Measurements from ENCODE around the gene DYRK1A.
"Not testable (repeated sequence)": the region's sequence is repeated elsewhere in the genome, so short reads cannot be mapped to it uniquely, and the experiment has no call there.

The DYRK1A gene

DNA sequence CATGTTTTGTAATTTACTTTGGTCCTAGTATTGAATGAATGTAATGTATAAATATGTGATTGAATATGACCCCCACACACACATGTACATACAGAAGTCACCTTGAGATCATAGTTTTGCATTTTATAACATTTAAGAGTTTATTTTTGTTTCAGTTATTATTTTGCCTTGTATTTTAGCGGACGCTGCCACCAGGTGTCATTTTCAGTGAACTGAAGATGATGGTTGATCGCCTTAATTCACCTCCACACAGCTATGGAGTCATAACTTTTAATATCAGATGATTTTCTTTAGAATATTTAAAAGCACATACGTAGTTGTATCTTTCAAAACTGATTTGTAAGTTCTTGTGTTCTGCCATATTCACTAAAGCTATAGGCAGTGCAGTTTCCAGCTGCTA lies 130.4 kb downstream of the DYRK1A start:
- DNase-seq, result no peak

DNA sequence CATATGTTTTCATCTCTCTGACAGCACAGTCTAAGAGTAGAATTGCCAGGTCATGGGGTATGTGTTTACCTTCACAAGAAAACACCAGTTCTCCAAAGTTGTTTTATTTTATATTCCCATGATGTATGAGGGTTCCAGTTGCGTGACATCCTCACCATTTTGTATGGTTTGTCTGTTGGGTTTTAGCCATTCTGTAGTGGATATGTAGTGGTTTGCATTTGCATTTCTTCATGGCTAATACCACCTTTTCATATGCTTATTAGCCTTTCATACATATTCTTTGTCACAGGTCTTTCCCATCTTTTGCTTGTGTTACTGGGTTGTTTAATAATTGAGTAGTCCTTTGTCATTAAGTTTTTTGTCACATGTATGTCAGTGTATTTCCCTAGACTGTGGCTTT lies 132.1 kb downstream of the DYRK1A start:
- DNase-seq, result no peak

DNA sequence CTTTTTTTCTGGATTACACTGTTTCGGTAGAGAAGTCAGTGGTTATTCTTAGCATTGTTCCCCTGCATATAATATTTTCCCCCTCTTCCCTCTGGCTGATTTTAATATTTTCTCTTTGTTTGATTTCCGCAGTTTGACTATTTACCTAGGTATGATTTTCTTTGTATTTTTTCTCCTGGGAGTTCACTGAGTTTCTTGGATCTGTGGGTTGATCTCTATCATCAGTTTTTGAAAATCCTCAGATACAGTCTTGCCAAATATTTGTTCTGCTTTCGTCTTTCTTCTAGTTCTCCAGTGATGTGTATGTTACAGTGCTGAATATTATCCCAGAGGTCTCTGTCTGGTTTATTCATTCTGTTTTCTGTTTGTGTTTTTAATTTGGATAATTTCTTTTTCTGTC lies 136.4 kb downstream of the DYRK1A start:
- DNase-seq, result no peak

DNA sequence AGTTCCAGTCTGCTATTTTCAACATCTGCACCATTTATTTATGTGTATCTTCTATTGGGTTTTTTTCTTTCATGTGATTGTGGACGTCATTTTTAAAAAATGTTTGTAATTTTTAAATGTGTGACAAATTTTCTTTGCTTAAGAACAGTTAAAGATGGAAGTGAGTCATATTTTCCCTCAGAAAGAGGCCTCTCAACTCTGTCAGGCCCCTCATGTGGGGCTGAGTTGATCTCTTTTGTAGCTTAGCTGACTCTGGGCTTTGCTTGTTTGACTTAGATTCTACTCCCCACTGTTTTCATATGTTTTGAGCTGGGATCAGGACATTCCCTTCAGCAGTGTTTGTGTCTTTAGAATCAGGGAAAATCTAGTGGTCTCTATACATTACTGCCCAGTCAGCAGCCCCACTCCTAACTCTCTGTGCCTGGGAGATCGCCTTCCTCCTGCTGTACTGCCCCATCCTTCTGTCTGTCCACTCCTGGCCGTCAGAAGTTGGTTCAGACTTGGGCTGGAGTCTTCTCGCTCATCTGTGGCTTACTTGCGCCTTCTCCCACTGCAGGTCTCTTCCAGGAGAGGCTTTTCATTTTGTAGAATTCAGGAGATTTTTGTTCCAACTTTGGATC lies 137.4 kb downstream of the DYRK1A start:
- no peak for DNase-seq

DNA sequence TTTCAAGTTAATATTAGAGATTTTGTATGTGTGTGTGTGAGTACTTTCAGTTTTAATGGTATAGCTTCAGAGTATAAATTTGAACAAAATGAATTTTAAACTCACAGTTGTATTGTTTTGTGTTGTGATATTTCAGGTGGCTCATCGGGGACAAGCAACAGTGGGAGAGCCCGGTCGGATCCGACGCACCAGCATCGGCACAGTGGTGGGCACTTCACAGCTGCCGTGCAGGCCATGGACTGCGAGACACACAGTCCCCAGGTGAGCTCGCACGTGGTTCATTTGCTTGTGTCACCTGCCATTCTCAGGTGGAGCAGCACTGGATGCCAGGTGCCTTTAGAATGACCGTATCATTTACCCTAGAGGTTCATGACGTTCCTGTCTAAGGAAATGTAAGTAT lies 139.4 kb downstream of the DYRK1A start:
- no peak for DNase-seq

DNA sequence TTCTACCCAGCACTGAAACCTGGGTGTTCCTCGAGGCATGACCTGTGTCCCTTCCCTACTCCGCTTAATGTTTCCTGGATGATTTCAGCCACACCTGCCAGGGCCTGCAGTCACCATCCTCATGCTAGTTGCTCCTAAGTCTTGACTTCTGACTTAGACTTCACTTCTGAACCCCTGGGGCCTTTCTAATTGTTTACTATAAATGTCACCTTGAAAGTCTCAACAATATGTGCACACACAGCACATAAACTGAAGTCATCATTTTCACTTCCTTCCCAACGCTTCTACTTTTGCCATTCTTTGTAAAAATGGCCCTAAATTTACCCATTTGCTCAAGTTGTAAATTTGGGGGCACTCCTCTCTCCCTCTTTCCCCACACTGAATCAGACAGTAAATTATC lies 141.1 kb downstream of the DYRK1A start:
- DNase-seq, result no peak

DNA sequence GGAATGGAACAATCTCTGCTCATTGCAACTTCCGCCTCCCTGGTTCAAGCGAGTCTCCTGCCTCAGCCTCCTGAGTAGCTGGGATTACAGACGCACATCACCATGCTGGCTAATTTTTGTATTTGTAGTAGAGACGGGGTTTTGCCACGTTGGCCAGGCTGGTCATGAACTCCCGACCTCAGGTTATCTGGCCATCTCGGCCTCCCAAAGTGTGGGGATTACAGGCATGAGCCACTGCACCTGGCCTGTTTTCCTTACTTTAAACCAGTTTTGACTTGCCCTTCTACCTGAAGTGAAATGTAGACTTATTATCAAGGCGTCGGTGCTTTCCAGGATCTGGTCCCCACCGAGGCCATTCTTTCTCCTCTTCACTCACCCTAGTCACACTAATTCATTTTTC lies 141.8 kb downstream of the DYRK1A start:
- no peak for DNase-seq

DNA sequence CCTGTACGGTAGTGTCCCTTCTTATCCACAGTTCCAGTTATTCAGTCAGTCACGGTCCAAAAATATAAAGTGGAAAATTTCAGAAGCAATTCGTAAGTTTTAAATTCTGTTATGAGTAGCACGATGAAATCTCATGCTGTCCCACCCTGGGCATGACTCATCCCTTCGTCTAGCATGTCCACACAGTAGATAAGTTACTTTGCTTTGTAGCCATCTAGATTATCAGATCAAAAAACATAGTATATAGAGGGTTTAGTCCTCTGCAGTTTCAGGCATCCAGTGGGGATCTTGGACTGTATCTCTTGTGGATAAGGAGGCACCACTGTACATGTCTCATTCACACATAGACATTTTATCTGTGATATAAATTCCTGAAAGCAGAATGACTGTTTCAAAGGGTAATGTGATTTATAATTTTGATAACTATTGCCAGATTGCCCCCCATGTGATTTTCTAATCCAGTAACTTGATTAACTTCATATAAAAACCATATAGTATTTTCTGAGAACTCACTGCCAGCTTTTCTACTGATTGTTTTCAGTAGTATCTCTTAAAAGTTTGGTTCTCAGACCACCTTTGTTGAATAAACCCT lies 143.3 kb downstream of the DYRK1A start:
- DNase-seq, result no peak

DNA sequence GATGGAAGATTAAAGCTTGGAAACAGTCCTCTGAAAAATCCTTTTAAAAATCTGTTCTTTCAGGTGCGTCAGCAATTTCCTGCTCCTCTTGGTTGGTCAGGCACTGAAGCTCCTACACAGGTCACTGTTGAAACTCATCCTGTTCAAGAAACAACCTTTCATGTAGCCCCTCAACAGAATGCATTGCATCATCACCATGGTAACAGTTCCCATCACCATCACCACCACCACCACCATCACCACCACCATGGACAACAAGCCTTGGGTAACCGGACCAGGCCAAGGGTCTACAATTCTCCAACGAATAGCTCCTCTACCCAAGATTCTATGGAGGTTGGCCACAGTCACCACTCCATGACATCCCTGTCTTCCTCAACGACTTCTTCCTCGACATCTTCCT lies 145.3 kb downstream of the DYRK1A start:
- no peak for DNase-seq

DNA sequence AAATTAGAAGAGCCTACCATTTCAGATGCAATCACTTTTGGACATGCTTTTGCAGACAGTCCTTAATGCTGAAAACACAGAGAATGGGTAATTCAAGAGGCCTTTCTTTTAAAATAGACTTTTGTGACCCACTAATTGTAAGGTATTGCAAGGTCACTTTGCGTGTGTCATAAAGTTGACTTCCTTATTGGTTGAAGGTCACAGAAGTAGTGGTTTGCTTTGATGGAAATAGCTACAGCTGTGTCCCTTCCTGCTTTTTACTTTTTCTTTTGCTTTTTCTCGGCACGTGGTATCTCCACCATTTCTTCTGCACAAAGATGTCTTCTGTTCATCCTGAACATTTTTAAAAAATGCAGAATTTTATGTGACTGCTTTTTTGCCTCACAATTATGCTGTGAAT lies 146.8 kb downstream of the DYRK1A start:
- DNase-seq, result no peak

DNA sequence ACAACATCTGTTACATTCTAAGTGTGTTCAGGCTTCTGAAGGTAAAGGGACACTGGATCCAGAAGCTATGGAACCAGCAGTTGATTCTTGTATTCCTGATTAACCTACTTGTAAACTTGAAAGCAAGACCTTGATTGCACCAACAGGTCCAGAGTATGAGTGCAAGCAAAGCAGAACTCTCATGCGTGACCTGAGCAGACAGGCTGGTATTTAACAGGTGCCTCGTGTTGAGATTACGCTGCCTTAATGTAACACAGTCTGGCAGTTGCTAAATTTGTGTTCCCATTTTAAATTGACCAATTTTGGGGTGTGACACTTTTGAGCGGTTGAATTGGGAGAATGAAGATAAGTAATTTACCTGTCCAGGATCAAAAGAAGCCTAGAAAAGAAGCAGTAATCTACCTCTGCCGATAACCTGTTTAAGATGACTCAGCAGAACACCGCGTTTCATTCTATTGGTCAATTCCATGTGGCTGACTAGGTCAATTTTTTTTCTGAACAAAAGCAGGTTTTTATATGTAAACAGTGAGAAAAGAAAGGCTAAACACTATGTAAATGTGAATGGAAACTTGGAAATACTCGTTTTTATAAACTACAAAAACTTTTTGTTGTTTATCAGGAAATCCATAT lies 147.6 kb downstream of the DYRK1A start:
- no peak for DNase-seq

DNA sequence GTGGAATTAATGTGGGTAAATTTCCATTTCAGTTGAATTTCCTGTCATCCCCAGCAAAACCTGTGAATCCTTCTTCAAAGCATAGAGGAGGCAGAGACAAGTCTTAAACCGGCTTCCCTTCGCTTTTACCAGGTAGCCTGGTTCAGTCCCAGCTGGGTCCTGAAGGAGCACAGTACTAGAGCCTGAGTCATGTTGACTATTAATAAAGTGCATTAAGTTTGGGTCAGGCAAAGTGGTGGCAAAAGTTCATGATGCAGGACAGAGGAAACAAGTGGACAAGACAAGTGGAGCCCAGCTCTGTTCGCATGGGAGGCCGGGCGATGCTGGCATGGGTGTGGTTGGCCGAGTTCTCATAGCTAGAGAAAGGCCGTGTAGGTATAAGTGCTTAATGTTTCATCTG lies 150.4 kb downstream of the DYRK1A start:
- no peak for DNase-seq

DNA sequence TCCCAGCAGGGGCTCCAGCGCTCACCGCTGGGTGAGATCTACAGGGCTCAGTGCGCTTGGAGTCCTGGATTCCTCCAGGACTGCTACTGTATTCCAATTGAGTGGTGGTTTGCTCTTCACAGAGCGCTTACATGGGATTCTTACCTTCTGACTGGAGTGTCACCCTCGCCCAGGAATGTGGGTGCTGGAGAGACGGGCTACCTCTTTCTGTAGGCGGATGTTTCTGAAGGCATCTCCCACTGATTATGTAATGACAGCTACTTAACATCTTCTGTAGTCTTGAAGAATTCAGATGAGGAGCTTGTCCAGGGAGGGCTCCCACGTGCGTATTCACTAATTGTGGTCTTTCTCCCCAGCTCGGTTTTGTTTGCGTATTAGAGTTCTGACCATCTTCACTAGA lies 154.2 kb downstream of the DYRK1A start:
- no peak for DNase-seq

DNA sequence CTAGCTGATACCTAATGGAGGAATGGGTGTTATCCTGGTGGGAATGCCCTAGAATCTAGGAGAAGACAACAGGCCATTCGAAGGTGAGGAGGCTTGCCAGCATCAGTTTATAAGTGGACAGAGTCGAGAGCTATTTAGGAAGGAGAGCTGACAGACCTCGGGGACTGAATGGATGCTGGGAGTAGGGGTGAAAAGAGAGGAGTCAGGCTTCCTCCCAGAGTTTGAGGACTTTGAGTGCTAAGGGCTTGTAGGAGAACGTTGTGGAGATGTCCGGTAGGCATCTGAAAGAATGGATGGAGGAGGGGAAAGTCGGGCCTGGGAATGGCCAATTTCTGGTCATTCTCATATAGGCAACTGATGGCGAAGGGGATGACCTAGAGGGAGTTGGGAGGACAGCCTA lies 155.1 kb downstream of the DYRK1A start:
- DNase-seq, result no peak

DNA sequence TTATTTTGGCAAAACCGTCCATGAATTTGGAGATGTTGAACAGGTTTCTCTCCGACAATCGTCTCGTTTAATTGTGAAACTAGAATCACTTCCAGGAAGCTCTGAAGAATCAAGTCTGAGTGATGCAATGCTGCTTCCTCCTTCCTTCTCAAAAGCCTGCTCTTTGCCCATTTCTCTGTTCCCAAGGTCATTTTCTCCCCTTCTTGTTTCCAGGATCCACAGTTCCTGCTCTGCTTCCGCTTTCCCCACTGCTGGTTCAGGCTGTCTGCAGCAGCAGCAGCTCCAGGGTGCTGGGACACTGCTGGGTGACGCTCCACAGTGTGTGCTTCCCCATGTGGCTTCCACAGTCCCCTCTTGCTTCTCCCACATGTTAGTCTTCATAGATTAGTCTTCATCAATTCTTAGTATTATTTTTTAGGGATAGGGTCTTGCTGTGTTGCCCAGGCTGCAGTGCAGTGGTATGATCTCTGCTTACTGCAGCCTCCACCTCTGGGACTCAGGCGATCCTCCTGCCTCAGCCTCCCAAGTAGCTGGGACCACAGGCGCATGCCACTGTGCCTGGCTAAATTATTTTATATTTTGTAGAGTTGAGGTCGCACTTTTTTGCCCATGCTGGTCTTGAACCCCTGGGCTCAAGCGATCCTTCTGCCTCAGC lies 156.2 kb downstream of the DYRK1A start:
- no peak for DNase-seq

DNA sequence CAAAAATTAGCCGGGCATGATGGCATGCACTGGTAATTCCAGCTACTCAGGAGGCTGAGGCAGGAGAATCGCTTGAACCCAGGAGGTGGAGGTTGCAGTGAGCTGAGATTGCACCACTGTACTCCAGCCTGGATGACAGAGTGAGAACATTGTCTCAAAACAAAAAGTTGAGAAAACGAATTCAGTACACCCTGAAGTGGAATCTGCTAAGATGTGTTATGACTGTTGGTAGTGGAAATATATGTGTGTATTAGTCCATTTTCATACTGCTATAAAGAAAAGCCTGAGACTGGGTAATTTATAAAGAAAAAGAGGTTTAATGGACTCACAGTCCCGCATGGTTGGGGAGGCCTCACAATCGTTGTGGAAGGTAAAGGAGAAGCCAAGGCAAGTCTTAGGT lies 158.4 kb downstream of the DYRK1A start:
- DNase-seq, result not testable (repeated sequence)

DNA sequence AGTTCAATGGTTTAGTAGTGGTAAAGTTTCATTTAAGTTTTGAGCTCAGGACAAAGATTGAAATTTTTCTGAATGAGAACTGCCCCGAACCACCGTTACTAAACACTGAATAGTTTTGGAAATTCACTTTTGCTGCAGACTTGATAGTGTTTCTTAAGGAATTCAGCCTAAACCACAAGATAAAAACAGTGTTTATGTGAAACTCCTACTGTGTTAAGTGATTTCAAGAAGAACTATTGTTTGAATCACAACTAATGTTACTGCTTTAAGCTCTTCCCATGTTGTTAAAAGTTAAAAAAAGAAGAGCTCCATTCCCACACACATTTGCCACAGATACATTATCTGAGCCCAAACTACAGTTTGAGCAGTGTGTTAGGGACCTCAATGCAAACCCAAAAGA lies 159.2 kb downstream of the DYRK1A start:
- DNase-seq, result no peak

DNA sequence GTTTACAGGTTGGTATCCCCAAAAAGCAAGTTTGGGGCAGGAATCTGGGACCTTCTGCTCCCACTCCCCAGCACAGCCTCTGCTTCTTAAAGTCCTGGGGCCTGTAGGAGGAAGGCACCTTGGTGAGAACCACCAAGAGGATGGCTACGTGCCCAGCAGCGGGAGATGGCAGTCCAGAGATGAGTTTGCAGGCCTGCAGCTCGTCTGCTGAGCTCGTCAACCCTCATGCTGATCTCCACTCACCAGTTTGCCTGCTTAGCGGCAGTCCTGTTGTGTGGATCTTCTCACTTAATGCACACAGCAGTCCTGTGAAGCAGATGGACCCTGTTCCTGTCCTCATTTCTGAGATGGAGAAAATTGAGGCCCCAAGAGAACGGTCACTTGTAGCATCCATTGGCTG lies 160.5 kb downstream of the DYRK1A start:
- no peak for DNase-seq

DNA sequence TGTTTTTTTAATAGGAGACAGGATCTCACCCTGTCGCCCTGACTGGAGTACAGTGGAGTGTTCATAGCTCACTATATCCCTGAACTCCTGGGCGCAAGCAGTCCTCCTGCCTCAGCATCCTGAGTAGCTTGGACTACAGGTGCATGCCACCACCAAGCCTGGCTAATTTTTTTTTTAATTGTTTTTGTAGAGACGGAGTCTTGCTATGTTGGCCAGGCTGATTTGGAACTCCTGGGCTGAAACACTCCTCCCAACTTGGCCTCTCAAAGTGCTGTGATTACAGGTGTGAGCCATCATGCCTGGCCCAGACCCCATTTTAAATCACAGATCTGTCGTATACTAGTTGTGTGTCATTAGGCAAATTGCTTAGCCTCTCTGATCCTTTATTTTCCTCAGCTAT lies 161.1 kb downstream of the DYRK1A start:
- DNase-seq, result no peak

DNA sequence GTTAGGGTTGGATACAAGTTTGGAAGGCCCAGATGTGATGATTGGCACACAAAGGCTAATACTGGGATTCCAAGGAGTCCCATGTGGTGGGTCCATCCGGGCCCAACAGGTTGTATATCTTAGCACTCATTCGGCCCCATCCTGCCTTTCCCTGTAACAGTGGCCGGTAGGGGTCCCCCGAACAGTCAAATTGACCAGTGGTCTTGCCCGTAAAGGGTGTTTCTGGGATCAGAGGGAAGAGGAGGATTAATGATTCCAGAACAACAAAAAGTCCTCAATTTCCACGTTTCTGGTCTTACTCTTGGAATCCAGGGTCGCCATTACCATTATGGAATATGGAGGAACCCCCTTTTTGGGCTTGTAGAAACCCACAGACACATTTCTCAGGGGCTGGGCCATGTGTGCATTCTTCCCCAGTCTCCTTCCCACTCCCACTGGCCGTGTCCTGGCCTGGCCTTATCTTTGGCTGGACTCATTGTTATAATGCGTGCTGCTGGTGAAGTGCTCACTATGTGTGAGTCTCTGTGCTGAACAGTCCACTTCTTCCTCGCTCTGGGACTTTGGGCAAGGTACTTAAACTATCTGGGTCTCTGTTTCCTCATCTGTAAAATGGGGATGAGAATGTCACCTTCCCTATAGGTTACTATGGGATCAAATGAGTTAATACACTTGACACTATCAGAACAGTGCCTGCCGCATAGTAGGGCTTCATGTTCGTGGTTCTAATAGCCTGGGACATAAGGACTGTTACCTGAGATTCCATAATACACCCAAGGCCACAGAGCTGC lies 161.8 kb downstream of the DYRK1A start:
- DNase-seq, result no peak

DNA sequence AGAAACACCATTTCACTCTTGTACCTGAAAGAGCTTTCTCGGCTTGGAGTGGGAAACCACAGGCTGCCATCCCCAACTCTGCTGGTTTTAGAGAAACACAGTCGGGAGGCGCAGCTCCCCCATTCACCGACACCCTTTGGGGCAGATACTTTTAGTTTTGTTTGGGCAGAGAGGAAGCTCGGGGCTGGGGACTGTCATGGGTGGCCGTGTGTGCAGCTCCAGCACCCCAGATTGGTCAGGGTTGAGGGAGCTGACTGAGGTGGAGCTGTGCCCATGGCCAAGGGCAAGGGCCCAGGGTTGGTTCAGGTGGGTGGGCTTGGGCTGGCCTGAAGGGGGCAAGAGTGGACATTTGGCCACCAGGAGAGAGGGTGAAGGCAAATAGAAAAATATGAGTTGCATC lies 163.1 kb downstream of the DYRK1A start:
- DNase-seq, result no peak

DNA sequence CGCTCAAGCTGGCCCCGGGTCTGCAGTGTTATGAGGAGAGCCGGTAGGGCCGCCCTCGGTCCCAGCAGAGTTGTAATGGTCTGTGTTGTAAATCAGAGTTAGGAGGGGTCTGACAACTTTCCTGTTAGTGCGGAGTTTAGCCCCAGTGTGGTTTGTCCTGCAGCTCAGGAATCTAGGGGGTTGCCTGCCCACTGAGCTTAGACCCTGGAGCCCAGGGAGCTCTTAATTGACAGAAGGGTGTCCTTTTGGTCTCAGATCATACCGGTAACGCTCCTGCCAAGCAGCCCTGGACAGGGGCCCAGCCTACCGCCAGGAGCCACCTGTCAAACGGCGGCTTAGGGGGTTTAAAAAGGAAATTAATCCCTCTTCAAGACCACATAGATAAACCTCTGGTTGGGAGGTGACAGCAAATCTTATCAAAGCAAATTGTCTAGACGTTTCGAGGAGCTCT lies 164.4 kb downstream of the DYRK1A start:
- no peak for DNase-seq

DNA sequence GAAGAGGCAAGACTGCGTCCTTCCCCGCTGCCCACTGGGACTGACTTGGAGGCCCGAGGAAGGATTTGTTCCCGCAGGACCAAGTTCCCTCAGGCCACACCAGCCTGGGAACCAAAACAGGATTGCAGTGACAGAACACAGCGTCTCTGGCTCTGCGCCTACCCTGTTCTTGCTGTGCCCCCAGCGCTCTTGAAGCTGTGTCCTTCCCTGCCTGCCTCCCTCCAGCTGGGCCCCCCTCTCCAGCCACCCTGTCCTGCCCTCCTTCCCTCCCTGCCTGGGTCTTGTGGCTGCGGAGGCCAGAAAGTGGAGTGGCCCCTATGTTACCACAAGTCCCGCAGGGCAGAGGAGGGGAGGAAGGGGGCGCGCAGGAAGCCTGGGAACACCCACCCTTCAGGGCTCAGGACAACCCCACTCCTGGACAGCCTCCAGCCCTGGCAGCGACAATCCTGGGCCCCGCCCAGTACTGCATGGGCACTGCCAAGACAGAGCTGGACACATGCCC lies 164.9 kb downstream of the DYRK1A start:
- no peak for DNase-seq
